ENCODE results near the gene ING3.
"Not testable (repeated sequence)": the region's sequence is repeated elsewhere in the genome, so short reads cannot be mapped to it uniquely, and the experiment has no call there.

Gene ING3

DNA sequence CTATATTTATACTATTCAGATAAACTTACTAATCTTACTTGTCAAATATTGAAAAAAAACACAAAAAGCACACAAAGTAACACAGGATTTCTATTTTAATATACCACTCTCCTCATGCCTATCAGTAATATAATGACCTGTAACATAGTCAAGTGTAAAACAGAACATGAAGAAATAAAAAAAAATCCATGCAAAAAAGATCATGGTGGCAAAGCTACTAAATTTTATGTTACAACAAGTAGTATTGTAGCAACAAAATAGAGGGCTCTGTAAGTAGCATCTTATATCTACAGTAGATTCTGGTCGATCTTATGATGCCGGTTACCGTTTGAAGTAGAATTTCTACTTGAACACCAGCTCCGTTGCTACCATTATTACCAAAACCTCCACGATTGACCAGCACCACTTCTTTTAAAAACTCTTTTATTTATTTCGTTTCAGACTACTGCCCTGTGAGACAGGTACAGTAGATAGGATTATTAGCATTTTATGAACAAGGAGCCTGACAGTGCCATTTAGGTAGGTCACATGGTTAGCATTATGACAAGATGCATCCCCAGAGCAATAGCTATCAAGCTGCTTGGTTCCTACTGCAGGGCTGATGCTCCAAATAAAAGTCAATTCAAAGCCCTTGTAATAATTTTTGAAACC is 40.0 kb downstream of the ING3 start:
- no peak for DNase-seq

GRCh38 chr7:120991161-120991560 is 40.6 kb downstream of the ING3 start:
- no peak for DNase-seq

DNA sequence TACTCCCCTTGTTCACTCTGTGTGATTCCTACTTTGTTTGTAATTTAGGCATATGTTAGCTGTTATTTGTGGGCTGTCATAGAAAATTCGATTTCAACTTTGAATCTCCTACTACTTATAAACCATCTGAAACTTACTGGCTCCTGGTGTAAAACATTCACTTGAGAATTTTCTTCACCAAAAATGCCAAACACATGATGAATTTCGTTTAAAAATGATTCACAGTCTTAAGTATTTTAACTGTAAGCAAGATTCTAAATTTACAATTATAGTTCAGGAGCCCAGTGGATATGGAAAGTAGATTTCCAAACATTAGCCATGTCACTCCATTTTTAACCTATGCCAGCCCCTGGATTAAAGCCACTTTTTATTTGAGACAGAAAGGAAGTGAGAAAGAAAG is 41.0 kb downstream of the ING3 start:
- DNase-seq = no peak

- DNase-seq = no peak
Observed at GRCh38 chr7:120992272-120992964, 41.8 kb downstream of the ING3 start.

DNA sequence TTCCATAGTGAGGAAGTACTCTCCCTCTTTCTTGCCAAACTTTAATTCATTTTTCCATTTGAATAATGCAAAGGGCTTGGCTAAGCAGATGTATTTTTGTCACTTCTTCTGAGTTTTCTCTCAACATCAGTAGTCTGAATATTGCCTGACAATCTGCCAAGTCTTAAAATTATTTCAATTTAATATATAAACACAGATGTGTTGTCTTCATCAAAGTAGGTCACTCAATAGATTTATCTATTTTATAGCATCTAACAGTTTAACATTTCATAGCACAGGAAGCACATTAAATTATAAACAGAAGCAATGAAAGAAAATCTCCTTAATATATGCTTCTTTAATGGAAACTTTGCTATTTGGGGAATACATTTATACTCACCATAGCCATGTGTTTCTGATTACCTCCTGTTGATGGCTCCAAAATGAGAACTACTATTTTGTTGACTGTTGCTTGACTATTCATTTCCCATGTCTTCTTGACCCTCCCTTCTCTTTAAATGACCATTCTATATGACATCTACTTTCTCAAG is 42.5 kb downstream of the ING3 start:
- DNase-seq = no peak

DNA sequence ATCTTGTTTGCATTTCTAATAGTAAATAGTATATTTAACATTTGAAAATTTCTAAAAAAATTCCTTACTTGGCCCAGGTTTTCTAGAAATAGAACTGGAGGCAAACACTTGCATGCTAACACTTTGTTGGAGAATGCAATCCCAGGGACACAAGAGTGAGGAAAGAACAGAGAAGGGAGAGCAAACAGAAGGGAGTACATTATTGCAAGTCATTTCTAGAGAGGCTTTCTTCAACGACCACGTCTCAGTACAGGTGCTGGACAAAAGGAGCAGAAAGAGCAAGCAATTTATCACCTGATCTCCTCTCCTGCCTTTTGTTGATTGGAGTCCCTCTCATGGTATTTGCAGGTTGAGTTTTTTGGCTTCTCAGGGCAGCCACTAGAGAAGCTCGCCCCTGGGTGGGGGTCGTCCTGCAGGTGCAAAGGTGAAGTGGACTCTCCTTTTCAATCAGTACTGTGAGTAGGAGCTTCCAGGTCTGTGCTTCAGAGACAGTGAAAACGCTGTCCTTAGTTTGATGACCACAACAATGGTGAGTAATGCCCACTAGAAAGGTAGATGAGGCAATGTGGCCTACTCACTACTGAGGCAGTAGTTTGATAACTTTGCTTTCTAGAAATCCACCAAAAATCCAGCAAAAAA is 43.1 kb downstream of the ING3 start:
- no peak for DNase-seq

- no peak for DNase-seq
Observed at GRCh38 chr7:120994512-120995410, 44.2 kb downstream of the ING3 start.

DNA sequence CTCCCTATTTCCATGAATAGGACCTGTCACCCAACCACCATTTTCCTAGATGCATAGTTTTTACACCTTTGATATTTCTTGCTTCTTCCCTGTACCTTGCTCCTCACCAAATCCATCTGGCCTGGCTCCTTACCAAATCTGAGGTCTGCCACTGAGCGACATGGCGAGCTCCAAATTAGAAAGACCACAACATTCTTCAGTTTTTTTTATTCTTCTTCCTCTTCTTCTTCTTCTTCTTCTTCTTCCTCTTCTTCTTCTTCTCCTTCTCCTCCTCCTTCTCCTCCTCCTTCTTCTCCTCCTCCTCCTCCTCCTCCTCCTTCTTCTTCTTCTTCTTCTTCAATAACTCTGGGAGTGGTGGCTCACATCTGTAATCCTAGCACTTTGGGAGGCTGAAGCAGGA is 45.1 kb downstream of the ING3 start:
- no peak for DNase-seq

DNA sequence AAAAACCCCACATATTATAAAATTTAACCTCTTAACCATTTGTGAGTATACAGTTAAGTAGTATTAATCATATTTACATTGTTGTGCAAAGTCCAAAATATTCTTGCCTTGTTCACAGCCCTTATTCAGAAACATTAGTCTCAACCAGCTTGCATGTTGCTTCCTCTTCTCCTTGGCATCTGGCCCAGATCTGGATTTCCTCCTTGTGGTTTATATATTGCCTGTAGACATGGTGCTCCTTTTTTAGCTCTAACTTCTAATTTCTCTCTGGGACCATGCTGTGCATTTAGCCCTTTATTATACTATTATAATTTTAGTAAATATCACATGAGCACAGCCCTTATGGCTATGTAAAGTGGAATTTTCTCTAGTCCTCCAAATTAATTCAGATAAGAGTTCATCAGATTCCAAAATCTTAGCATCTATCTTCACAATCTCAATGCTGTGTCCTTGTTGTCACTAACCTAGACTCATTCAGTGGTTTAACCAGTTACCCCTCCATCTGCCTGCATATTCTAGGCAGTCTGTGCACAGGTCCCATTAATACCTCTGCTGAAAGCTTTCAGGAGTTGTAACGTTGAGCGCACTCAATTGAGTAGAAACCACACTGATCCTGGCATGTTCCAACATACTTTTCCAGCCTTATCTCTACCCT is 45.9 kb downstream of the ING3 start:
- DNase-seq = peak; percentile 67

DNA sequence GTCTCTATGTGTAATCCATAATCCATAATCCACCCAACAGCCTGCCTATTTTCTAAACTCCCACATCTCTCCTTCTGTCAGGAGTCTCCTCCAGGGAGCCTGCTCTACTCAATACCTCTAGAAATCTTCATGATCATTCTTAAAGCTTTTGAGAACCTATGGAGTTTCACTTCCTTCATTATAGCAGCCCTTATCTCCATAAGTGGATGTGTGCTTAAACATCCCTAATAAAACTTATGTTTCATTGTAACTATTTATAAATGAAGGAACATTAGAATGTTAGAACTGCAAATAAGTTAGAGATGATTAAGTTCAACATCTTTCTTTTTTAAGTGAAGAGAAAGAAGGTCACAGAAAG is 46.4 kb downstream of the ING3 start:
- DNase-seq = no peak

DNA sequence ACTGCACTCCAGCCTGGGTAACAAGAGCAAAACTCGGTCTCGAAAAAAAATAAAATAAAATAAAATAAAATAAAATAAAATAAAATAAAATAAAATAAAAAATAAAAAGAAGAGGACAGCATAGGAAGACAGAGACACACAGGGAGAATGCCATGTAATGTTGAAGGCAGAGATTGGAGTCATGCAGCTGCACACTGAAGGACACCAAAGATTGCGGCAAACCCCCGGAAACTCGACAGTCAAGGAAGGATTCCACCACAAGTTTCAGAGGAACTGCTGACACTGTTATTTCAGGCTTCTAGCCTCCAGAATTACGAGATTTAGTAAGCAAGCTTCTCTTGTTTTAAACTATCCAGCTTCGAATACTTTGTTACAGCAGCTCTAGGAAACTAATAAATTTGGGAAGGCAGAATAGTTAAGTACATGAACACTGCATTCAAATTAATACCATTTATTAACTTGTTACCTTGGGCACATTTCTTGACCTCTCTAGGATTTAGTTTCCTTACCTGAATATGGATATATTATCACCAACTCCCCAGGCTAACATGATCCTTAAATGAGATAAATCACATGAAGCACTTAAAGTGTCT is 47.4 kb downstream of the ING3 start:
- no peak for DNase-seq

DNA sequence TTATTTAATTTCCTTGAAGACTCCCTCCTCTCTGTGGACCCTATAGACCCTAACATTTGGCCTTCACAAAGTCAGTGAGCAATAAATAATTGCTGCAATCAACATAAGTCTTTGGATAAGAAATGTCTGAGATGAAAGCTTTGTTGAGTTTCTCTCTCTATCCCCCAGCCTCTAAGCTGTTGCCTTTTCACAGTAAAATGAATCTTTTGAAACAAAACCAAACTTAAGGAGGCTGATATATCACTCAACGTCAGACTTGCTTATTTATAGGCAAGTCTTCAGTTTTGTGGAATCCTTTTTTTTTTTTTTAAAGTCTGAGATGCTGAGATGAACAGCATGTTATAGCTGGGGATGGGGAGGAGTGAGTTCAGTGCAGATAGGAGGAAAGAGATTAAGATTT is 47.9 kb downstream of the ING3 start:
- no peak for DNase-seq

GRCh38 chr7:120998996-120999565 is 48.5 kb downstream of the ING3 start:
- DNase-seq = no peak

DNA sequence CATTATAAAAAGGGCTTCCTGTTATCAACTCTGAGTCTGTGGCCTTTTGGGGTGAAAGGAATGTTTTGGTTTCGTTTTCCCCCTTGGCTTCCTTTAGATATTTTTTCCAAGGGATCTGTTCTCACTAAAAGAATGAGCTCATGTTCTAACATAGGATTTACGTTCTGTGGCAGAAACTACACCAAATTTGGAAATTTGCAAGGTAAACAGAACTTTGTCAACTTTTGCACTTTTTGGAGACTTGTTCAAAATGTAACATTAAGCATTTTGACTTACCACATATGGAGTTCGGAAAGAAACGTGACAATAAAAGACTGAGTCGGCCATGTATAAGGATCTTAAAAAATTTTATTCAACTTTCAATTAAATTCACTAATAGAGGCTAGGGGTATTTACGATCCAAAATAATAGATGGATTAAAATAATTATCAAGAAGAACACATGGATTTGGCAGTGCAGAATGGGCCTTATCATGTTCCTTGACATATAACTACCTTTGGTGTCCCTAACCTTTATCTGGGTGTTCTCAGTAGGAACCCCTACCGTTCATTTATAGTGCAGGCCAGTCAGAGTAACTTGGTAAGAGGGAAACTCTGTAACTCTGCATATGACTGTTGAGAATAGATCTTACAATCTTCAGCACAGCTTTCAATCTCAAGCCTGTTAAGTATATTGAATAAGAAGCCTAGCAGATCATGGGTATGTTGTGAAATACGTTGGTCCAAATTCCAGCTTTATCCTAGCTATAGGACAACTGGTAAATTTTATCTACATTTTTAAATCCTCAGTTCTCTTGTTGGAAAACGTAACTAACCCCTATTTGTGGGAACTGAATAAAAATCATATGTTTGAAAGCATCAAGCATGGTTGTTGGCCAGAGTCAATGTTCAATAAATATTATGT is 49.8 kb downstream of the ING3 start:
- no peak for DNase-seq

DNA sequence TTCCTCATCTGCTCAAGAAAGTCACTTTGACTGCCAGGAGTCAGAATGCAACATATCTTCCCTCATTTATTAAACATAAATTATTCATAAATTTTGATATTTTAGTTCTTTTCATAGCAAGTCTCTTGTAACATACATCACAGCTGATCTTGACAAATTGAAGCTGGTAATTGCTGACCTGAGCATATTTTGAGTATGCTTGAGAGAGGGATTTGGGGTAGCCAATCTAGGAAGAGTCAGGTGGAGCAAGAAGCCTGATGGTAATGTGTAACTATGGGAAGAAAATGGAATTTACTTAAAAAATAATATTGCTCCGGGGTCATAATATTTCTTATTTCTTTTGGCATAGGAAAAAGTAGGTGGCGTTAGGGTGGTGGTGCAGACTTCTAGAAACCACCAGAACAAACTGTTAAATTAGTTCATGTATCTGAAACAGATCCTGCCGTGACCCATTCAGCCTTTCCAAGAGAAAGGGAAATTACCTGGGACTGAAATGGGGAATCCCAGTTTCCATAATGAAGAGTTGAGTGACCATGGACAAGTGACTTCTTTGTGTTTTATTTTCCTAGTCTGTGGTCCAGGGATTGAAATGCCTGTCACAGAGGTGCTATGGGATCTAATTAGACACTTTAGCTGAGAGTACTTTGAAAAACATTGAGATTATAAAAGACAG is 50.8 kb downstream of the ING3 start:
- no peak for DNase-seq

DNA sequence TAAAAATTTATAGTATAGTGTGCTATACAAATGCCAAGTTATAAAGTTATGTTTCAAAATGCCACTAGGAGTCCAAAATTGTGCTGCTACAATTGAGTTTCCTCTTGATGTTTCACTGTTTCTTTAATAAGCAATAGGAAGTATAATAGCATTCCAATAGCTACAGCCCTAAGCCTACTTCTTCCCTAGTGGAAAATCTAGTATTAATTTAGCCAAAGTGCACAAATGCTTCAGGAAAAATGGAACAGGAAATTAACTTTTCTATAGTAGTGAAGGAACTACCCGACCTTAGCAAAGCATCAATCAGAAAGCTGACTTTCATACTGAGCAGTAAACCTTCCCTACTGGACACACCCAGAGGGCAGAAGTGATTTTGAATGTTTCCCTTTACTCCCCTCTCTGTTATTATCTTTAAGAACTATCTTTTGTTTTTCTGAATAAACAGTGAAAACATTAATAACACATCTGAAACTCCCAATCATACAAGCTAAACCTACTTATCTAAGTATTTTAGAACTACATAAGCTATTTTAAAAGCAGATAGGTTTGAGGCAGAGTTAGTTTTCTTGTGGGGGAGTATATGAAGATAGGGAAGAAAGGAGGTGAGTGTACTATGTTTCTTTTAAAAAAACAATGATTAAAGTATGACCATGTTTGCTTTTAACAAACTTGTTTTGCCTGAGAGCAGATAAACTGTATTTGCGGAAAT is 51.6 kb downstream of the ING3 start:
- no peak for DNase-seq

GRCh38 chr7:121002757-121003200 is 52.2 kb downstream of the ING3 start:
- no peak for DNase-seq

DNA sequence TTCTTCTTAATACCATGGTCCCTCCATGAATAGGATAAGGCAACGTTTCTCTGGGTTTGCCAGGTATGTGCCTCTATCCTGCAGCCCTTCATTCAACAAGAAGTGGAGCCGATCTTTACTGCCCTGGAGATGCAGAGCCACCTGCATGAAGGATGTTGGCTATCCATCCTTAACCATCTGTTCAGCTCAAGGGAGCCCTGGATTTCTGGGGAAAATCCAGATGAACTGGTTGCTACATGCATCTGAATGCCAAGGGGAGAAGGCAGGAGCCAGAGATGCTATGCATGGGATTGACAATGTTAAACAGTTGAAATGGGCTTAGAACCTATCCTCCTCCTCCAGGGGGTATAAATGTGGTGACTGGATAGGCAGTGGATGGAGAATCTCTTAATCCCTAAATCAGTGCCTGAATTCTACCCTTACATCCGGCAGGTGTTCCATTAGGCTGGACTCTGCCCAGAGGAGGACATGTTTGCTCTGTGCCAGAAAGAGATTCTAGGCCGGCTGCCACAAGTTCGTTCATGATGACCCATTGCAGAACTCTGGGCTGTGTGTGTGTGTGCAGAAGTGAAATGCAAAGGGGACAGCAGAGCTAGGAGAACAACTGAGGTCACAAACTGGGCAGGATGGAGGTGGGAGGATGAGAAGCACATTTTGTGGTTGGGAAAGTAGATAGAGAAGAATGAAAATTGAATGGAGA is 53.6 kb downstream of the ING3 start:
- DNase-seq = no peak

GRCh38 chr7:121005058-121005457 is 54.5 kb downstream of the ING3 start:
- DNase-seq = not testable (repeated sequence)

Data from left hindlimb (tissue), 1 donor.